HEK293 (cell line): Measurements from ENCODE around the gene HLA-DQB1.

ENCODE experiments used
- HOXC10 ChIP-seq: sonication (generic); formaldehyde crosslinking; IDR thresholded peaks from 2 replicates; pipeline ENCODE4 v1.8.1; 2023; ENCODE audit warnings: mild to moderate bottlenecking, missing genetic modification reagents
- KLF10 ChIP-seq: fragments of 450-650 bp; IDR thresholded peaks from 2 replicates; pipeline ENCODE4 v1.5.1; 2018; ENCODE audit warnings: missing biosample characterization, mild to moderate bottlenecking, missing genetic modification characterization
- MEIS1 ChIP-seq: sonication (generic); formaldehyde crosslinking; IDR thresholded peaks from 2 replicates; pipeline ENCODE4 v1.8.1; 2022; ENCODE audit warnings: missing genetic modification reagents, mild to moderate bottlenecking, borderline replicate concordance
- SCRT2 ChIP-seq: fragments of 450-650 bp; formaldehyde crosslinking; IDR thresholded peaks from 2 replicates; pipeline ENCODE4 v1.5.1; 2016; ENCODE audit warnings: missing biosample characterization, missing genetic modification characterization
- ZNF202 ChIP-seq: fragments of 450-650 bp; formaldehyde crosslinking; IDR thresholded peaks from 2 replicates; pipeline ENCODE4 v1.5.1; 2016; ENCODE audit warnings: missing biosample characterization, missing genetic modification characterization, borderline replicate concordance
- ZNF214 ChIP-seq: fragments of 450-650 bp; formaldehyde crosslinking; IDR thresholded peaks from 2 replicates; pipeline ENCODE4 v1.5.1; 2017; ENCODE audit warnings: missing biosample characterization, mild to moderate bottlenecking, missing genetic modification characterization, borderline replicate concordance
- ZNF324 ChIP-seq: fragments of 450-650 bp; formaldehyde crosslinking; IDR thresholded peaks from 2 replicates; pipeline ENCODE4 v1.5.1; 2016; ENCODE audit warnings: missing biosample characterization, missing genetic modification characterization
- TF ChIP-seq, protein P1 (sequence below): fragments of 450-650 bp; formaldehyde crosslinking; IDR thresholded peaks from 2 replicates; pipeline ENCODE4 v1.5.1; 2016; ENCODE audit warnings: missing biosample characterization, missing genetic modification characterization, low read depth
- TF ChIP-seq, protein P2 (sequence below): IDR thresholded peaks from 2 replicates; pipeline ENCODE4 v1.6.1; 2011; ENCODE audit warnings: mild to moderate bottlenecking, low read depth, low read length, borderline replicate concordance
- TF ChIP-seq, protein P3 (sequence below): fragments of 450-650 bp; formaldehyde crosslinking; IDR thresholded peaks from 2 replicates; pipeline ENCODE4 v1.5.1; 2016; ENCODE audit warnings: missing biosample characterization, missing genetic modification characterization
- TF ChIP-seq, protein P4 (sequence below): fragments of 450-650 bp; formaldehyde crosslinking; IDR thresholded peaks from 2 replicates; pipeline ENCODE4 v1.5.1; 2016; ENCODE audit warnings: missing biosample characterization, missing genetic modification characterization
- TF ChIP-seq, protein P5 (sequence below): fragments of 450-650 bp; formaldehyde crosslinking; optimal IDR thresholded peaks from 2 replicates; pipeline ENCODE3; 2016; ENCODE audit warnings: missing biosample characterization, mild to moderate bottlenecking, missing genetic modification characterization
- TF ChIP-seq, protein P6 (sequence below): fragments of 450-650 bp; formaldehyde crosslinking; IDR thresholded peaks from 2 replicates; pipeline ENCODE4 v1.5.1; 2016; ENCODE audit warnings: missing biosample characterization, missing genetic modification characterization, low read depth

DNA sequence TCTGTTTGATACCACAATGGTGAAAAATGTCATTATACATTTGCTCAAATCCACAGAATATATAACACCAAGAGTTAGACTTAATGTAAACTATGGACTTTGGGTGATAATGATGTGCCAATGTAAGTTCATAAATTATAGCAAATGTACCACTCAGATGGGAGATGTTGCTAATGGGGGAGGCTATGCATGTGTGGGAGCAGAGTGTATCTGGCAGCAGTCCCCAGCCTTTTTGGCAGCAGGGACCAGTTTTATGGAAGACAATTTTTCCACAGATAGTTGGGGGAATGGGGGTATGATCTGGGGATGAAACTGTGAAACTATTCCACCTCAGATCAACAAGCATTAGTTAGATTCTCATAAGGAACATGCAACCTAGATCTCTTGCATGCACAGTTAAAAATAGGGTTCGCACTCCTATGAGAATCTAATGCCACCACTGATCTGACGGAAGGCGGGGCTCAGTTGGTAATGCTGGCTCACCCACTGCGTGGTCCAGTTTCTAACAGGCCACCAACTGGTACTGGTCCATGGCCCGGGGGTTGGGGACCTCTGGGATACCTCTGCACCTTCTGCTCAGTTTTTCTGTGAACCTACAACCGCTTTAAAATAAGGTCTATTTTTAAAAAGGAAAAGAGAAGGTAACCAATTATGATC lies 21.3 kb downstream of the HLA-DQB1 start:
- TF ChIP-seq ZNF202 (no peak), KLF10 (tag by site-specific recombination) (no peak), MEIS1 (no peak), HOXC10 (CRISPR knock-in tag) (no peak), ZNF324 (tag by site-specific recombination) (no peak), SCRT2 (tag by site-specific recombination) (no peak), ZNF214 (tag by site-specific recombination) (no peak)
- TF ChIP-seq, protein P1, sequence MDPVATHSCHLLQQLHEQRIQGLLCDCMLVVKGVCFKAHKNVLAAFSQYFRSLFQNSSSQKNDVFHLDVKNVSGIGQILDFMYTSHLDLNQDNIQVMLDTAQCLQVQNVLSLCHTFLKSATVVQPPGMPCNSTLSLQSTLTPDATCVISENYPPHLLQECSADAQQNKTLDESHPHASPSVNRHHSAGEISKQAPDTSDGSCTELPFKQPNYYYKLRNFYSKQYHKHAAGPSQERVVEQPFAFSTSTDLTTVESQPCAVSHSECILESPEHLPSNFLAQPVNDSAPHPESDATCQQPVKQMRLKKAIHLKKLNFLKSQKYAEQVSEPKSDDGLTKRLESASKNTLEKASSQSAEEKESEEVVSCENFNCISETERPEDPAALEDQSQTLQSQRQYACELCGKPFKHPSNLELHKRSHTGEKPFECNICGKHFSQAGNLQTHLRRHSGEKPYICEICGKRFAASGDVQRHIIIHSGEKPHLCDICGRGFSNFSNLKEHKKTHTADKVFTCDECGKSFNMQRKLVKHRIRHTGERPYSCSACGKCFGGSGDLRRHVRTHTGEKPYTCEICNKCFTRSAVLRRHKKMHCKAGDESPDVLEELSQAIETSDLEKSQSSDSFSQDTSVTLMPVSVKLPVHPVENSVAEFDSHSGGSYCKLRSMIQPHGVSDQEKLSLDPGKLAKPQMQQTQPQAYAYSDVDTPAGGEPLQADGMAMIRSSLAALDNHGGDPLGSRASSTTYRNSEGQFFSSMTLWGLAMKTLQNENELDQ (tag by site-specific recombination), result no peak
- TF ChIP-seq, protein P2, sequence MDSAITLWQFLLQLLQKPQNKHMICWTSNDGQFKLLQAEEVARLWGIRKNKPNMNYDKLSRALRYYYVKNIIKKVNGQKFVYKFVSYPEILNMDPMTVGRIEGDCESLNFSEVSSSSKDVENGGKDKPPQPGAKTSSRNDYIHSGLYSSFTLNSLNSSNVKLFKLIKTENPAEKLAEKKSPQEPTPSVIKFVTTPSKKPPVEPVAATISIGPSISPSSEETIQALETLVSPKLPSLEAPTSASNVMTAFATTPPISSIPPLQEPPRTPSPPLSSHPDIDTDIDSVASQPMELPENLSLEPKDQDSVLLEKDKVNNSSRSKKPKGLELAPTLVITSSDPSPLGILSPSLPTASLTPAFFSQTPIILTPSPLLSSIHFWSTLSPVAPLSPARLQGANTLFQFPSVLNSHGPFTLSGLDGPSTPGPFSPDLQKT, result no peak
- TF ChIP-seq, protein P3, sequence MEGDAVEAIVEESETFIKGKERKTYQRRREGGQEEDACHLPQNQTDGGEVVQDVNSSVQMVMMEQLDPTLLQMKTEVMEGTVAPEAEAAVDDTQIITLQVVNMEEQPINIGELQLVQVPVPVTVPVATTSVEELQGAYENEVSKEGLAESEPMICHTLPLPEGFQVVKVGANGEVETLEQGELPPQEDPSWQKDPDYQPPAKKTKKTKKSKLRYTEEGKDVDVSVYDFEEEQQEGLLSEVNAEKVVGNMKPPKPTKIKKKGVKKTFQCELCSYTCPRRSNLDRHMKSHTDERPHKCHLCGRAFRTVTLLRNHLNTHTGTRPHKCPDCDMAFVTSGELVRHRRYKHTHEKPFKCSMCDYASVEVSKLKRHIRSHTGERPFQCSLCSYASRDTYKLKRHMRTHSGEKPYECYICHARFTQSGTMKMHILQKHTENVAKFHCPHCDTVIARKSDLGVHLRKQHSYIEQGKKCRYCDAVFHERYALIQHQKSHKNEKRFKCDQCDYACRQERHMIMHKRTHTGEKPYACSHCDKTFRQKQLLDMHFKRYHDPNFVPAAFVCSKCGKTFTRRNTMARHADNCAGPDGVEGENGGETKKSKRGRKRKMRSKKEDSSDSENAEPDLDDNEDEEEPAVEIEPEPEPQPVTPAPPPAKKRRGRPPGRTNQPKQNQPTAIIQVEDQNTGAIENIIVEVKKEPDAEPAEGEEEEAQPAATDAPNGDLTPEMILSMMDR (tag by site-specific recombination), result no peak
- TF ChIP-seq, protein P4, sequence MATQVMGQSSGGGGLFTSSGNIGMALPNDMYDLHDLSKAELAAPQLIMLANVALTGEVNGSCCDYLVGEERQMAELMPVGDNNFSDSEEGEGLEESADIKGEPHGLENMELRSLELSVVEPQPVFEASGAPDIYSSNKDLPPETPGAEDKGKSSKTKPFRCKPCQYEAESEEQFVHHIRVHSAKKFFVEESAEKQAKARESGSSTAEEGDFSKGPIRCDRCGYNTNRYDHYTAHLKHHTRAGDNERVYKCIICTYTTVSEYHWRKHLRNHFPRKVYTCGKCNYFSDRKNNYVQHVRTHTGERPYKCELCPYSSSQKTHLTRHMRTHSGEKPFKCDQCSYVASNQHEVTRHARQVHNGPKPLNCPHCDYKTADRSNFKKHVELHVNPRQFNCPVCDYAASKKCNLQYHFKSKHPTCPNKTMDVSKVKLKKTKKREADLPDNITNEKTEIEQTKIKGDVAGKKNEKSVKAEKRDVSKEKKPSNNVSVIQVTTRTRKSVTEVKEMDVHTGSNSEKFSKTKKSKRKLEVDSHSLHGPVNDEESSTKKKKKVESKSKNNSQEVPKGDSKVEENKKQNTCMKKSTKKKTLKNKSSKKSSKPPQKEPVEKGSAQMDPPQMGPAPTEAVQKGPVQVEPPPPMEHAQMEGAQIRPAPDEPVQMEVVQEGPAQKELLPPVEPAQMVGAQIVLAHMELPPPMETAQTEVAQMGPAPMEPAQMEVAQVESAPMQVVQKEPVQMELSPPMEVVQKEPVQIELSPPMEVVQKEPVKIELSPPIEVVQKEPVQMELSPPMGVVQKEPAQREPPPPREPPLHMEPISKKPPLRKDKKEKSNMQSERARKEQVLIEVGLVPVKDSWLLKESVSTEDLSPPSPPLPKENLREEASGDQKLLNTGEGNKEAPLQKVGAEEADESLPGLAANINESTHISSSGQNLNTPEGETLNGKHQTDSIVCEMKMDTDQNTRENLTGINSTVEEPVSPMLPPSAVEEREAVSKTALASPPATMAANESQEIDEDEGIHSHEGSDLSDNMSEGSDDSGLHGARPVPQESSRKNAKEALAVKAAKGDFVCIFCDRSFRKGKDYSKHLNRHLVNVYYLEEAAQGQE (tag by site-specific recombination), result no peak
- TF ChIP-seq, protein P5, sequence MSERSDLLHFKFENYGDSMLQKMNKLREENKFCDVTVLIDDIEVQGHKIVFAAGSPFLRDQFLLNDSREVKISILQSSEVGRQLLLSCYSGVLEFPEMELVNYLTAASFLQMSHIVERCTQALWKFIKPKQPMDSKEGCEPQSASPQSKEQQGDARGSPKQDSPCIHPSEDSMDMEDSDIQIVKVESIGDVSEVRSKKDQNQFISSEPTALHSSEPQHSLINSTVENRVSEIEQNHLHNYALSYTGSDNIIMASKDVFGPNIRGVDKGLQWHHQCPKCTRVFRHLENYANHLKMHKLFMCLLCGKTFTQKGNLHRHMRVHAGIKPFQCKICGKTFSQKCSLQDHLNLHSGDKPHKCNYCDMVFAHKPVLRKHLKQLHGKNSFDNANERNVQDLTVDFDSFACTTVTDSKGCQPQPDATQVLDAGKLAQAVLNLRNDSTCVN (tag by site-specific recombination), result no peak
- TF ChIP-seq, protein P6, sequence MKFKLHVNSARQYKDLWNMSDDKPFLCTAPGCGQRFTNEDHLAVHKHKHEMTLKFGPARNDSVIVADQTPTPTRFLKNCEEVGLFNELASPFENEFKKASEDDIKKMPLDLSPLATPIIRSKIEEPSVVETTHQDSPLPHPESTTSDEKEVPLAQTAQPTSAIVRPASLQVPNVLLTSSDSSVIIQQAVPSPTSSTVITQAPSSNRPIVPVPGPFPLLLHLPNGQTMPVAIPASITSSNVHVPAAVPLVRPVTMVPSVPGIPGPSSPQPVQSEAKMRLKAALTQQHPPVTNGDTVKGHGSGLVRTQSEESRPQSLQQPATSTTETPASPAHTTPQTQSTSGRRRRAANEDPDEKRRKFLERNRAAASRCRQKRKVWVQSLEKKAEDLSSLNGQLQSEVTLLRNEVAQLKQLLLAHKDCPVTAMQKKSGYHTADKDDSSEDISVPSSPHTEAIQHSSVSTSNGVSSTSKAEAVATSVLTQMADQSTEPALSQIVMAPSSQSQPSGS (tag by site-specific recombination), result no peak
